ENCODE measurements around the gene DCAF8L2.
"Not testable (repeated sequence)": the region's sequence is repeated elsewhere in the genome, so short reads cannot be mapped to it uniquely, and the experiment has no call there.

Gene DCAF8L2

DNA sequence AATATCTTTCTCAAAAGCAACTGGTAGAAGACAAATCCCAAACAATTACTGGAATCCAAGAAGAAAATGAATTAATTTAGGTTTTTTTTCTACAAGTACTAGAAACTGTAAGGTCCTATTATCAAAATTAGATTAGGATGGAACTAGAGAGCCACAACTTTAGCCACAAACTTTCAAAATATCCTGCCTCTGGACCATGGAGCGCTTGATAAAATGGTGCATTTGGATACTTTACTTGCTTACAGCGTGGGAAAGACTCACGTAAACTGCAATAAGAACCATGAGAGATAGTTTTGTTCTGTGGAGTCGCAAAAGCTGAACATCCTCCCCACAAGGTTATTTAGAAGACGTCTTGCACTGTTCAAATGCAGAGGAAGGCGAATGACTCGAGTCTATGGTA lies at the start of gene DCAF8L2:
Gene DCAF8L2, plus strand, starts transcription at position 301 of the 400 bp plus-strand sequence. CDS start 156,552 bp downstream, outside the sequence.
- DNase-seq (ENCODE audit: low read depth in 2 of 2, low spot score in 1 of 2) = no peak

DNA sequence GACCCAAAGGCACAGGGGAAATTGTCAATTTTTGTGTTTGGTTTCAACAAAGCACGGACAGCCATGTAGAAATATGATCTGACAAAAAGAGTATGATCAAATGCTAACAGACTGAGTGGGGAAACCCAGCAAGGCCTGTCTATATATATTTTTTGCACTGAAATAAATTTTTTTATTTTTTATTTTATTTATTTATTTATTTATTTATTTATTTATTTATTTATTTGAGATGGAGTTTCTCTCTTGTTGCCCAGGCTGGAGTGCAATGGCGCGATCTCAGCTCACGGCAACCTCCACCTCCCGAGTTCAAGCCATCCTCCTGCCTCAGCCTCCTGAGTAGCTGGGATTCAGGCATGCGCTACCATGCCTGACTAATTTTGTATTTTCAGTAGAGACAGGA lies 49.0 kb upstream of the DCAF8L2 start:
- not testable (repeated sequence) for DNase-seq (ENCODE audit: low read depth in 2 of 2, low spot score in 1 of 2)

DNA sequence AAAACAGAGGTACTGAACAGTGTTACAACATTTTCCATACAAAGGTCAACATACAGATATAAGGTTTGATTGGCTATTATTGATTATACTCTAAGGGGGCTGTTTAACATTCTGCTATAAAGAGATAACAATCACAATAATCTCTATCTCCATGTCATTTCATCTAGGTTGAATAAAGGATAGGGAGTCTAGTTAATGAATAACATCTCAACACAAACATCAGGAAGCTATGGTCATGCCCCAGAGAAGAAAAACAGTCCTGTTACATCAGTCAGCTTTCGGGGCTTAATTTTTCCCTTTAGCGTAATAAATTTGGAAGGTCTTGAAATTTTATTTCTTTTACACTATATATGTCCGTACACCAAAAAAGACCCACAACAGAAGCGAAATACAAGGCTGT lies 41.5 kb upstream of the DCAF8L2 start:
- DNase-seq (ENCODE audit: low read depth in 2 of 2, low spot score in 1 of 2) = no peak

DNA sequence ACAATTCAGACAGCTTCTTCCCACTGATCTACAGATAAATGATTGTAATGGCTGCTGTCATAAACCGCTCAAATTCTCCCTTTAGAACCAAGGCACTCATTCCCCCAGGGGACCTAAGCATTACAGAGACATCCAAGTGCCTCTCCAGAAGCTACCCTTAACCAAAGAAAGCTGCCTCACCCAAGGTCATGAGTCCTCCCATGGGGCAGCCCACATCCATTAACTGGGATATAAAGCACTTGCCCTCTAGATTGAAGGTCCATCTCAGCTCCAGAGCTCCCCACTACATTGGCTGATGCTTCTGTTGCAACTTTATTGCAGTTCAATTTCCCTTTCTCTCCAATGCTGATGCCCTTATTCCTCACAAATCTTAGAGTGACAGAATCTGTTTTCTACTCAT lies 40.5 kb upstream of the DCAF8L2 start:
- no peak for DNase-seq (ENCODE audit: low read depth in 2 of 2, low spot score in 1 of 2)

DNA sequence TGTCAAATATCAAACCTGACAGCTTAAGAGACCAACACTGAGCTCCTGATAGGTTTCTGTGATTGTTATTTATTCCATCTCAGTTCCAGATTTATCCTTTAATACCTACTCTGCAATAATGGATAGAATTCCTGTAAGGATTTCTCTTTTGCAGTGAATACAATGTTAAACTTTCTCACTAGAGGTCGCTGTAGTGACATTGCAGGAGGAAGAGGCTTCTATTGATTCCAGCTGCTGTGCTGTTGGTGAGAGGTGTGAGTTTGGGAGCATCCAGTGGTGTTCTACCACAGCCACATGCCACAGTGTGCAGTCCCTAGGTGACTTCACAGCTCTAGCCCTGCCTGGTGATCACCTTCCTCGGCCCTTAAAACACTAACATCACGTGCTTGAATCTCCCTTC lies 34.6 kb upstream of the DCAF8L2 start:
- DNase-seq (ENCODE audit: low read depth in 2 of 2, low spot score in 1 of 2) = no peak

DNA sequence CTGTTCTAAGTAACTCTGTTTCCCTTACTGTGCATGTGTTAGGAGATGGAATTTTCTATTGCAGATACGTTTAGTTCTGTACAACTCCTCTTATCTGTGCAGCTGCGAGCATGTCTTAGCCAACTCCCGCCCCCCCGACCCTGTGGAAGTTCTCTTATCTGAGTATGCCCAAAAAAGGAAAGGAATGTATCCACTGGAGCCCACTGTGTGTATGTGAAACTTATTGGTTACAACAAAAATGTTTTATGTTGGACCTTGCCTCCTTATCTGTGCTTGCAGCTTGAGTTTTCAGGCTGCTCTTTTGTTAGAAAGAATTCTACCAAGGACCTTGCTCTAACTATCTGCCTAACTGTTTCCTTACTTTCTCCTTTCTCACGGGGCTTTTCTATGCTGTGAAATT lies 24.2 kb upstream of the DCAF8L2 start:
- no peak for DNase-seq (ENCODE audit: low read depth in 2 of 2, low spot score in 1 of 2)

DNA sequence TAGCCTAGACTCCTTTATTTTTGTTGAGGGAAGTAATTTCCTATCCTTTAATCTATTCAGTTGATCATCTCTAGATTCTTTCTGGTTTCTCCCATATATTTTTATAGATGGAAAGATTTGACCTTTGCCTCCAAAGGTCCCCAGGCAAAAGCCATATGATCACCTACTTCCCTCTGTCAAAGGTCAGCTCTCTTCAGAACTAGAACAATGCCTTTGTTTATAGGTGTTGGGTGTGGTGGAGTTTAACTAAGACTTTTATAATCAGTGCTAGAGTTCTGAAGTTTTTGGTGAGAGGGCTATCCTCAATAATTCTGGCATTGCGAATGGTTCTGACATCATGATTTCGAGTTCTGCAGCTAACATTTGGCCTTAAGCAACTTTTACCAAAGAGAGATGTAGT lies 19.0 kb upstream of the DCAF8L2 start:
- no peak for DNase-seq (ENCODE audit: low read depth in 2 of 2, low spot score in 1 of 2)

DNA sequence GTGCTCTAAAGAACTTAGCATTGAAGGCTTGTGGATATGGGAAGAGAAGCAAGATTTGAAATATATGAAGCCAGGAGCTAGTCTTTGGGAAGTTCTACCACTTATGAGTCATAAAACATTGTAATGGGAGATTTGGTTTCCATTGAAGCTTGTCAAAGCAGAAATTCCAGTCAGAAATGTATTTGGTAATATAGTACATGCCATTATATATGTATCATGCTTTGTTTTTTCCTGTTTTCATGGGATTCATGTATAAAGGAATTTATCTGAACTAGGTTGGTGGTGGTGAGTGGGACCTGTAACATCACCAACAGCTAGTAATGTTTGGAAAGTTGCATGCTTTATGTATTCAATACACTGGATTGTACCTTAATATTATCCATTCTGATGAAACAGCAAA lies 14.6 kb upstream of the DCAF8L2 start:
- DNase-seq (ENCODE audit: low read depth in 2 of 2, low spot score in 1 of 2) = no peak

DNA sequence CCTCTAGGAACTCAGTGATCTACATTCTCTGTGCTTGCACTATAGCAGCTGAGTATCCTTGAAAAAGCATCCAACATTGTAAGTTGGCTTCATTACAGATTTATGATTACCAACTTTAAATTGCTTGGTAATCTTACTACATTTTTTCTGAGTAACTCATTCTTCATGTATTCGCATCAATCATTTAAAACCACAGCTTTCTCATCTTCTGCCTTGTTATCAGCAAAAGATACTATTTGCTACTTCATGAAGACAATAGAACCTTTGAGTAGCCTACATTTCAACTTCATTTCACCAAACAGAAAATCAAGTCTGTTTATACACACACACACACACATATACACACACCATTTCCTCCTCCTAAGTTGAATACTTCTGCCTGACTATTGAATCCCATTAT lies 6.2 kb upstream of the DCAF8L2 start:
- DNase-seq (ENCODE audit: low read depth in 2 of 2, low spot score in 1 of 2) = no peak

DNA sequence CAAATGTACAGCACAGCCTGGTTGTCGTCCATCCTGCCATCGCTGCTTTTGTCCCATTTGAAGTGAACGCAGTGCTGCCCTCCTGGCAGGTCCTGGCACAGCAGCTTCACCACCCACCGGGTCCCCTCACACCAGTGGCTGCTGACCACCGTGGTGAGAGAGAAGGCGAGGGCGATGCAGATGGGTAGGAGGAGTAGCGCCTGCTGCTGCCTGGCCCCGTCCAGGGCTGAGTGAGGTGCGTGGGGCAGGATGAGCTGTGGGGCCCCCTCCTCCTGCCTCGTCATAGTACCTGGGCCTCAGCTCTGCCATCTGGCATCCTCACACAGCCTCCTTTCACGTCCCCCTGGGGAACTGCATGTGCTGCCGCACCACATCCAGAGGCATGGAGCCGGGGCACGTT lies 1.8 kb downstream of the DCAF8L2 start:
- no peak for DNase-seq (ENCODE audit: low read depth in 2 of 2, low spot score in 1 of 2)

DNA sequence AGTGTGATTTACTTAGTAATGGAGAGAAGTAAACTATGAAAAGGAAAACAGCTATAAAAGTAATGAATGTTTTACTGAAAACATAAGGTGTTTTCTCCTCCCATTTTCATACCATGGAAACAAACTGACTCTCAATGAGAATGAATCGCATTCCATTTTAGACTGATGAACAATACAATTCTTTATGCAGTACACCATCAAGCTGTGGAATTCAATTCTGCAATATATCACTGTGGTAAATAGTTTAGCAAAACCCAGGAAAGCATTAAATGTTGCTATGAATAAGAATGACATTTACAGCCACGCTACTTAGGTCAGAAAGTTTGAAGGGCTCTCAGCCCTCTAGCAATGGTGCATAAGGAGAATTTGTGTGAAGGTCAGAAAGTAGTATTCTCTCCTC lies 7.4 kb downstream of the DCAF8L2 start:
- no peak for DNase-seq (ENCODE audit: low read depth in 2 of 2, low spot score in 1 of 2)

DNA sequence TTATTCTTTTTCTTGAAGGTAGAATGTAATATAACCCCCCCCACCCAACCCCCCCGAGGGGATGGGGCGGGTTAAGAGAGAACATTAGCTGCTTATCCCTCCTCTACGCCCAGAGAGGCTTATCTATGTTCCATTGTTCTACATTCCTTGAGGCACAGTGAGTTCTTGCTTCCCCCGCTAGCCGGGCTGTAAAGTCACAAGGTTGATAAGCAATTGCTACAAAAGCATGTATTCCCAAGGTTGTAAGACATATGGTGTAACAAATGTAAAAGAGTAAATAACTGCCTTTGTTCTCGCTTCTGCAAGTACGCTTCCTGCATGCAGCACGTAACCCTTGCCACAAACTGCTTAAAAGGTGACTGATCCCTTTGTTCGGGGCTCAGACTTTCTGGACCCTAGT lies 8.2 kb downstream of the DCAF8L2 start:
- no peak for DNase-seq (ENCODE audit: low read depth in 2 of 2, low spot score in 1 of 2)

DNA sequence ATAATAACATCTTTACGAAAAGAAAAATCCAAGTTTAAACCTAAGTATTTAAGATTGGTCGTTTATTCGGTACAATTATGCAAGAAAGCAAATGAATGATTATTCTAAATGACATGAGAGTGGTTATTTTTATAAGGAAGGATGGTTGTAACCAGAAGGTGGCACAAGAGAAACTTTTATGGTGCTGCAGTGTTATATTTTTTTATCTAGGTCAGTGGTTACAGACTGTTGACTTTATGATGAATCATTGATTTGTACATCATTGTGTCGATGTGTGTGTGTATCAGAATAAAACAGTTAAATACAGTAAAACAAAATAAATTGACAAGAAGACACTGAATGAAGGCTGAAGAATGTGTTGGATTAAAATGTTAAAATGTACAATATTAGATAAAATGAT lies 9.8 kb downstream of the DCAF8L2 start:
- DNase-seq (ENCODE audit: low read depth in 2 of 2, low spot score in 1 of 2) = no peak

DNA sequence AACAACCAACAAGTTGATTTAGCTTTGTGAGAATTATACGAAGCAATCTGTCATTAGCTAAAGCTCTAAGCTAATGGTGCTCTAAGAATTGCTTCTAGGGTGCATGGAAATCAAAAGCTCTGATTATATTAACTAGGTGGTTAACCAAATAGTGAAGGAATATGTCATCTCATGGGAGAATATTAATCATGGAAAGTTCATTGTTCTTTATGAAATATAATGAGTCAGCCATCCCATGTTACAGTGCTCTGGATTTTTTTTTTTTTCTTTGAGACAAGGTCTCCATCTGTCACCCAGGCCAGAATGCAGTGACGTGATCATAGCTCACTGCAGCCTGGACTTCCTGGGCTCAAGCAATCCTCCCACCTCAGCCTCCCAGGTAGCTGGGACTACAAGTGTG lies 10.5 kb downstream of the DCAF8L2 start:
- no peak for DNase-seq (ENCODE audit: low read depth in 2 of 2, low spot score in 1 of 2)

DNA sequence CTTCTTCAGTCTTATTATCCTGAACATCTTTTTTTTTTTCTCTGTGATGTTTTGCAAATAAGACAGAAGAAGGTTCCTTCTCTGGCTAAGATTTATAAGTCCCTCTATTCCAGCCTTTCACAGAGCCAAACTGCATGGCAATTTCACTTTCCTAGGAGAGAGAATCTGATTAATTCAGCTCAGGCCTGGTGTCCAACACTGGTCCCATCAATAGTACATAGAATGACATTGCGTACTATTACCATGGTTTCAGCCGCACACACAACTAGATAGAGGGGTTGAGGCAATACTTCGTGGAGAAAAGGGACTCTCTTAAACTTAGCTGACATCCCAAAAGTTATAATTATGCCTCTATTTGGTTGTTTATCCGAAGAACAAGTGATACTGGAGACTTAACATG lies 18.5 kb downstream of the DCAF8L2 start:
- DNase-seq (ENCODE audit: low read depth in 2 of 2, low spot score in 1 of 2) = no peak

DNA sequence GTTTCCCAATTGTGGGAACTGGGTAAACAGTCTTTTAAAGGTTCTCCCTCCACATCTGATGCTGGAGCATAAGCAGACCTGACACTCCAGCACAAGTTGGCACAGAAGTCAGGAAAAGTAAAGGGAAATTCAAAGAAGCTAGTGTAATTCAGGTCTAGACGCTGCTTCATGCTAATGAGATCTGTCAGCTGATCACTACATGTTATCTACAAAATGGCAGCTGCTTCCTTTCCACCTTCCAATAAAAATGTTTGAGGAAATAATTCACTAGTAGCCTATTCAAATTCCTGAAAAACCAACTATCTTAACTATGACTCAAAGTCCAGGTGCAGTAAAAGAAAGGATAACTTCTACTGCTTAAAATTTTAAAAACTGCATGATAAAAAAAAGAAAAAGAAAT lies 29.3 kb downstream of the DCAF8L2 start:
- no peak for DNase-seq (ENCODE audit: low read depth in 2 of 2, low spot score in 1 of 2)

DNA sequence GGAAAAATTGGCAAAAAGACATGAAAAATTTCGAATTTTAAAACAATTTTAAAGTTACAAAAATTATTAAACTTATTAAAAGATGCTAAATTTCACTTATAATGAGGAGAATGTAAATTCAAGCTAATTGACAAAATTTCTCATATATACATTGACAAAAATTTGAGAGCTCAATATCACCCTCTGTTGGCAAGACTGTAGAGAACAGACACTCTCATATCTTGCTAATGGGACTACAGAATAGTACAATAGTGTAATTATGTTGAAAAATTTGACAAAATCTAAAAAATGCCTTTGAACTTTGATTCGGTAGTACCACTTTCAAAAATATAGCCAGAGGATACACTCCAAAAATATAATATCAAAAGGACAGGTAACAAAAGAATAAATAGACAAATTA lies 29.8 kb downstream of the DCAF8L2 start:
- no peak for DNase-seq (ENCODE audit: low read depth in 2 of 2, low spot score in 1 of 2)

DNA sequence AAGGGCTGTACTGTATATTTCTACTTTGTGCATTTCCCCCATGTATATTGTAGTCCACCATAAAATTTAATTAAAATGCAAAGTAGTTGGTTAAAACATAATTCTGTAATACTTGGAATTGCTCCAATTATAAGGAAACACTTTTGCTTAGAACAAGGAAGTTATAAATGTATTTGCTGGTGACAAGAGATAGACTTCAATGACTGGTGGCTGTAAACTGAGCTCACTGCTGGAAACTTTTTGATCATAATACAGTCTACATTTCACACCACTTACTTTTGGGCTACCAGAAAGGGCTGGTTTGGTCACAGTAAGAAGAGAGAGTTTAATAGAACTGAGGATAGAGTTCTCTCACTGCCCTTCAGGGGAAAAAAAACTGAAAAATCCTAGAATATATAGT lies 32.7 kb downstream of the DCAF8L2 start:
- no peak for DNase-seq (ENCODE audit: low read depth in 2 of 2, low spot score in 1 of 2)

DNA sequence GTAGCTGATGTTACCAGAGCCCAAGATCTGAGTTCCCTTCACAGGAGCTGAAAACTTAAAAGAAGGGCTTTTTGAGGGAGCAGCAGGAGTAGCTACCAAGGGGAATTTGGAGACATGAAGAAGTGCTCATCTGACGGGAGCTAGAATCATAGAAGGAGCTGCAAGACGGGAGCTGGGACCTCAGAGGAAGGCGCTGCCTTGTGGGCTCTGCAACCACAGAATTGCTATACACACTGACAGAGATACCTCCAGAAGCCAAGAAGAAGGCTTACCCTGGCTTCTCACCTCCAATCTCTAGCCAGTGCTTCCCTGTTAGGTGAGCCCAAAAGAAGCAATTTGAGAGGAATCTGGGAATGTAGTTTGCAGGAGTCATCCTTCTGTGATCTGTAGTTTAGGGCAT lies 35.9 kb downstream of the DCAF8L2 start:
- DNase-seq (ENCODE audit: low read depth in 2 of 2, low spot score in 1 of 2) = no peak

DNA sequence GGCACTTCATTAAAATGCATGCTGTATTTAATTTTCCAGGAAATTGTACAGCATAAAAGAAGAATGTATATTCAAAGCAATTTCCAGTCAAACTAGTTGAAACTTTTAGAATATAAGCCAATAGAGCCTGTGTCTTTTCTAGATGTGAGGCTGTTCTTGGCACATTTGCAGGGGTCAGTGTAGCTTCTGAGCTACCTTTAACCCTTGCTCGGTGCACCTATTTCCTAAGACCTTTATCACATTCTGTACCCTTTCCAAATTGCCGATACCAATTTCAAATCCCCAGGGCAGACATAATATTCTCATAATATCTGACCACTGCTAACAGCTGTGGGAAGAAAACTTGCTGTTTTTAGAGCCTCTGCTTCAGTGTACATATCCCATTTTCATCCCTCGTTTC lies 43.2 kb downstream of the DCAF8L2 start:
- no peak for DNase-seq (ENCODE audit: low read depth in 2 of 2, low spot score in 1 of 2)

DNA sequence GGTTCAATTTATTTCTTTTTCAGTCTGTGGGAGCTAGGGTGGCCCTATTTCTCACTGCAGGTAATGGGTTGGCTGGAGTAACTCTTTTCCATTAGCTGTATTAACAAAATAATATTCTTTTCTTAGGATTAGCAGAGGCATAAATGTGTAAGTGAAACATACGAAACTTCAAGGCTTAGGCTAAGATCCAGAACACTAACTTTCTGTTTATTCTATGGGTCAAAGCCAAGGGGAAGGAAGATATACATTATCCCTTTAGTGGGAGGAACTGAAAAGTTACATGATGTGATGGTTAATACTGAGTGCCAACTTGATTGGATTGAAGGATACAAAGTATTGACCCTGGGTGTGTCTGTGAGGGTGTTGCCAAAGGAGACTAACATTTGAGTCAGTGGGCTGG lies 66.4 kb downstream of the DCAF8L2 start:
- no peak for DNase-seq (ENCODE audit: low read depth in 2 of 2, low spot score in 1 of 2)

DNA sequence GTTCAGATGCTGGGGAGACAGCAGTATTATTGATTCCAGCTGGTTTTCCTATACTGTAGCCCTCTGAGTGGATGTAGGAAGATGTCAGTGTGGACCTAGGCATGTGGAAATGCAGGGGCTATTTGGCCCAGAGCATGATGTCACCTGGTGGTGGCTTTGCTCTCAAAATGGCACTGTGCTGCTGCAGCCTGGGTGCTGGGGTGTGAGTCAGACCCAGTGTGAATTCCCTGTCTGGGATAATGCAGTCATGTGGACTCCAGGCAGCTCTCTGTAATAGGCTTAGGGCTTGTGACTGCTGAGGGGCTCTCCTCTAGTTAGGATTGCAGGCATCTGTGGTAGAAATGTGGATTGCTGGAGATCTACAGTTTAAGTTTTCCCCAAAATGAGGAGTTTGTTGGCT lies 70.7 kb downstream of the DCAF8L2 start:
- DNase-seq (ENCODE audit: low read depth in 2 of 2, low spot score in 1 of 2) = no peak

DNA sequence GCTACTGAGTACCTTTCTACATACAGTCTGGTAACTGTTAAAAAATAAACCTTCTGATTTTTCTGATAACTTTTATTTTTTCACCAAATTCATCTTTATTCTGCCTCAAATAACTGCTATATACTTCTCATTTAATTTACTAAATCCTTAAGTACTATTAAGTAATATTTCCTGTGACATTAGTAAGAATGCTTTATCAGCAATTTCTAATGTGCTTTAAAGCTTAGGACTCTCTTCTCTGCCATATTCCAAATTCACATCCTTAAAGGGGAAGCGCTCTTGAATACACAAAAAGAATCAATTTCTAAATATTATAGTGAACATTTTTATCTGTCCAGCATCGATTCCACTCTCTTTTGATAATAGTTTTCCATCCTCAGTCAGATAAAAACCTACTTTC lies 81.1 kb downstream of the DCAF8L2 start:
- no peak for DNase-seq (ENCODE audit: low read depth in 2 of 2, low spot score in 1 of 2)

DNA sequence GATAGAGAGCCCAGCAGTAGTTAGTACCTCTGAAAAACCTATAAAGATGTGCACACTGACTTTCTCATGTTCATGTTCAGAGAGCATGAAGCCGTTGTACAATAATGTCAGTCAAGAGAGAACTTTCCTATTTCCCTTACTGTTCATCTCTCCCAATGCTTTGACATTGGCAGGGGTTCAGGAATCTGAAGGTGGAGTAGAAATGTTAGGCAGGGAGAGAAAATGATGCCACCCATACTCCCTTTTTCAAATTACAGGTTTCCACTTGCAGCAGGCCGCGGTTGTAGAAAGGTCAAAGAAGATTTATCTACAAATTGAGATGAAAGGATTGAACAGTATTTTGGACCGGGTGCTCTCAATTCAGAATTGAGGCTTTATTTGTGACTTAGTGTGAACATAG lies 84.3 kb downstream of the DCAF8L2 start:
- no peak for DNase-seq (ENCODE audit: low read depth in 2 of 2, low spot score in 1 of 2)
